Common myeloid progenitor, CD34-positive (primary cell): ENCODE data around the gene GRIK1.

Source experiments
- CTCF ChIA-PET: fragments of 350-600 bp; sonication (Branson Sonifier 250); formaldehyde crosslinking; loops from one replicate; lab custom pipeline; 2021; ENCODE audit warnings: antibody characterized with exemption; lab: Charles Lee
- POLR2A ChIA-PET: fragments of 350-600 bp; sonication (Branson Sonifier 250); formaldehyde crosslinking; loops from one replicate; lab custom pipeline; 2021; ENCODE audit warnings: antibody characterized with exemption; lab: Charles Lee
- DNase-seq, 3 donors: peaks; one replicate each; pipeline versions ENCODE4 v3.0.0 to v3.0.0-alpha.2; 2013
- H3K27ac ChIP-seq, 2 experiments: 1 replicate in 1 of 2; 2 replicates in 1 of 2; pipeline ENCODE4 v1.7.0; 2013; ENCODE audit warnings: inconsistent platforms in 2 of 2, low read length in 2 of 2, mild to moderate bottlenecking in 2 of 2, low read depth in 1 of 2, moderate library complexity in 1 of 2; ENCODE audit not compliant: severe bottlenecking in 2 of 2, insufficient read depth in 1 of 2, poor library complexity in 1 of 2
- H3K27me3 ChIP-seq, 5 experiments: replicated peaks in 2 of 5; 1 replicate in 3 of 5; 2 replicates in 2 of 5; pipeline versions ENCODE4 v1.6.1 to v1.7.0; 2013; ENCODE audit warnings: low read length in 4 of 5, mild to moderate bottlenecking in 2 of 5, moderate library complexity in 2 of 5, inconsistent platforms in 1 of 5; ENCODE audit not compliant: insufficient read depth in 5 of 5, control insufficient read depth in 4 of 5
- H3K36me3 ChIP-seq, 4 experiments: 1 replicate in 2 of 4; 2 replicates in 2 of 4; pipeline versions ENCODE4 v1.6.1 to v1.7.0; 2013; ENCODE audit warnings: low read length in 3 of 4, control low read depth in 1 of 4, mild to moderate bottlenecking in 1 of 4; ENCODE audit not compliant: control insufficient read depth in 4 of 4, insufficient read depth in 4 of 4
- H3K4me1 ChIP-seq, 4 experiments: 1 replicate in 3 of 4; 2 replicates in 1 of 4; pipeline versions ENCODE4 v1.6.1 to v1.7.1; 2013; ENCODE audit warnings: low read length in 3 of 4, mild to moderate bottlenecking in 3 of 4, control low read depth in 1 of 4, inconsistent platforms in 1 of 4, moderate library complexity in 1 of 4; ENCODE audit not compliant: control insufficient read depth in 4 of 4, insufficient read depth in 4 of 4; ENCODE audit errors: control extremely low read depth in 1 of 4
- H3K4me3 ChIP-seq, 7 experiments: 1 replicate in 4 of 7; 2 replicates in 3 of 7; pipeline versions ENCODE4 v1.5.1 to v1.7.0; 2013; ENCODE audit warnings: mild to moderate bottlenecking in 7 of 7, low read length in 6 of 7, moderate library complexity in 6 of 7, inconsistent platforms in 2 of 7, low read depth in 2 of 7, control low read depth in 1 of 7; ENCODE audit not compliant: insufficient read depth in 4 of 7, control insufficient read depth in 1 of 7; ENCODE audit errors: extremely low read depth in 1 of 7
- H3K9me3 ChIP-seq, 5 experiments: 1 replicate in 4 of 5; 2 replicates in 1 of 5; pipeline versions ENCODE4 v1.6.1 to v1.7.1; 2013; ENCODE audit warnings: low read length in 4 of 5, mild to moderate bottlenecking in 2 of 5, inconsistent platforms in 1 of 5, low read depth in 1 of 5, moderate library complexity in 1 of 5; ENCODE audit not compliant: control insufficient read depth in 4 of 5, insufficient read depth in 2 of 5; ENCODE audit errors: control extremely low read depth in 1 of 5
- WGBS: methylation state at CpG from one replicate; pipeline ENCODE4 v1.1.5; 2013; ENCODE audit not compliant: insufficient coverage; 5-methylcytosine and 5-hydroxymethylcytosine counted together

Gene GRIK1

DNA sequence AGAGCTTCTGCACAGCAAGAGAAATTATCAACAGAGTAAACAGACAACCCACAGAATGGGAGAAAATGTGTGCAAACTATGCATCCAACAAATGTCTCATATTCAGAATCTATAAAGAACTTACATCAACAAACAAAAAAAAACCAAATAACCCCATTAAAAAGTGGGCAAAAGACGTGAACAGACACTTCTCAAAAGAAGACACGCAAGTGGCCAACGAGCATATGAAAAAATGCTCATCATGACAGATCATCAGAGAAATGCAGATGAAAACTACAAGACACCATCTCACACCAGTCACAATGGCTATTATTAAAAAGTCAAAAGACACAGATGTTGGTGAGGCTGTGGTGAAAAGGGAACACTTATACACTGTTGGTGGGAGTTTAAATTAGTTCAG, 257.0 kb downstream of the GRIK1 start:
- DNase-seq: no peak
- Histone ChIP-seq H3K27ac (no peak overlapping the region), H3K4me3 (no peak overlapping the region), H3K36me3 (no peaks in the 10 kb centered on the region), H3K4me1 (no peaks in the 10 kb centered on the region), H3K27me3 (no peaks in the 10 kb centered on the region), H3K9me3 (no peaks in the 10 kb centered on the region)
- ChIA-PET CTCF (no interaction called here), POLR2A (no interaction called here)
- 100% methylated on average over 3 of the region's 3 CpGs for WGBS

DNA sequence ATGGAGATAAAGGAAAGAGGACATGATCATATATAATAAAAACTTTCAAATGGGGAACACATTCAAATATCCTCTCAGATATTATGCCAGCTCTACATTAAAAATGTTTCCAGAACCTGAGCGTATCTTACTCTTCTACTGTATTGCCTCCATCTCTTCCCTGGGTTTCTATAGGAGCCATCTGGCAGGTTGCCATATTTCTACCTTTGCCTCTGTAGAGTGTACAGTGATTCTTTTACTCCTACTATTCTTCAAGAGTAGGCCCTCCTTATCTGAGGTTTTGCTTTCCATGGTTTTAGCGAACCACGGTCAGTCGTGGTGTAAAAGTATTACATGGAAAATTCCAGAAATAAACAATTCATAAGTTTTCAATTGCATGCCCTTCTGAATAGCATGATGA, 259.5 kb downstream of the GRIK1 start:
- Histone ChIP-seq H3K9me3 (no peaks in the 10 kb centered on the region), H3K27ac (no peak overlapping the region), H3K36me3 (no peaks in the 10 kb centered on the region), H3K27me3 (no peaks in the 10 kb centered on the region), H3K4me3 (no peak overlapping the region), H3K4me1 (no peaks in the 10 kb centered on the region)
- no peak for DNase-seq
- POLR2A ChIA-PET: interaction anchor here (0.5 kb wide), 1 partner anchor 239 kb away, joined by 3 read pairs; no protein-coding TSS in a partner anchor
- CTCF ChIA-PET: no interaction called here
- 100% methylated on average over 1 of the region's 4 CpGs for WGBS

DNA sequence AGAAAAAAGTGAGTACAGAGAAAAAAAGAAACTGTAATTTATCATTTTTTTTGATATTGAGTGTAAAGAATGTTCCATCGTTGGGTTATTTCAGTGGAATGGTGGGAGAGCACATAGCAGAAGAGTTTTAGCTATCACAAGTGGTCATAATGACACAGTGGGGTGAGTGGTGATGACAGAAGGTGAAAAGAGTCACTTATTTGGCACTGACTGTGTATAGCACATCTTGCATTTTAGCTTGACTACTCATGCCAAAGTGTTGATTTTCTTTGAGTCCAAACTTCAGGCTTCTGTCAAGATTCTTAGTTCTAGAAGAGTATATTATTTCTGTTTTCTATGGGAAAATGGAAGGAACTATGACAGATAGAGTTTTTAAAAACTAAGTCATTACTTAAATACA, 261.2 kb downstream of the GRIK1 start:
- H3K27me3 ChIP-seq: no peaks in the 10 kb centered on the region
- H3K9me3 ChIP-seq: no peaks in the 10 kb centered on the region
- ChIA-PET POLR2A (no interaction called here), CTCF (no interaction called here)
- WGBS: 92% methylated on average over 1 of the region's 1 CpG
- no peak overlapping the region for H3K27ac ChIP-seq
- H3K4me1 ChIP-seq: no peaks in the 10 kb centered on the region
- DNase-seq: no peak
- no peaks in the 10 kb centered on the region for H3K36me3 ChIP-seq
- no peak overlapping the region for H3K4me3 ChIP-seq

DNA sequence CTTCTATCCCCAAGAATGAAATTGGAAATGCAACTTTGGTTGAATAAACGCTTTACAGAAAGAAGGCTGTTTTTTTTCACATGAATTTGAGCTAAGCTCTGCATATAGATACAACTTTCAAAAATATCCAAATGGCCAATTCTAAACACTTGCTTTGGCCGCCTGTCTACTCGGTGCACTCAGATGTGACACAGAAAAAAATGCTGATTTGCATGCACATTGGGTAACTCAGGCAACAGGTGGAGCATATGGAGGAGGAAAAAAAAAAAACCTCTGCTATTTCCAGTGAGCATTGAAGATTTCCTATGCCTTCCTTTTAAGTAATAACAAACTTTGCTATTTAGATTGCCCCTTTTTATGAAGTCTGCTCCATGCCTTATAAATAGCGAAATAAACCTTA, 262.5 kb downstream of the GRIK1 start:
- Histone ChIP-seq H3K27ac (no peak overlapping the region), H3K4me3 (no peak overlapping the region), H3K36me3 (no peaks in the 10 kb centered on the region), H3K4me1 (no peaks in the 10 kb centered on the region), H3K9me3 (no peaks in the 10 kb centered on the region), H3K27me3 (no peaks in the 10 kb centered on the region)
- CTCF ChIA-PET: no interaction called here
- POLR2A ChIA-PET: interaction anchor here (0.6 kb wide), 1 partner anchor 374 kb away, joined by 3 read pairs; no protein-coding TSS in a partner anchor
- DNase-seq: no peak
- 100% methylated on average over 2 of the region's 4 CpGs for WGBS

DNA sequence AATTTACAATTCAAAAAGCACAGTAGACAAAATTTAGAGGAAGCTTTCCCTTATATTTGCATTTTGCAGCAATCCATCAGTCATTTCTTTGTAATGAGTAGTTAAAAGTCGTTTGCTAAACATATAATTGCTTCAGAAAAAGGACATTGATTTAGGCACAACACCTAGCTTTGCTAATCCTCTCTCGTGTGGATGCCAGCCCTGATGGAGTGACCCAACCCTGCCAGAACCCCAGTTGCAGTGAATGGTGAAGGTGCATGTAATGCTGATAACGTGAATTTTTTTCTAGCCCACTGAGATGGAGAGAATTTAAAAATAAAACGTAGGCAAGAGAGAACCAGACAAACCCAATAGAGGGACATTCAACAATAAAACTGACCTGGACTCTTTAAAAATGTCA, 263.4 kb downstream of the GRIK1 start:
- Histone ChIP-seq H3K27ac (no peak overlapping the region), H3K36me3 (no peaks in the 10 kb centered on the region), H3K4me3 (no peak overlapping the region), H3K4me1 (no peaks in the 10 kb centered on the region), H3K27me3 (no peaks in the 10 kb centered on the region), H3K9me3 (no peaks in the 10 kb centered on the region)
- ChIA-PET POLR2A (no interaction called here), CTCF (no interaction called here)
- no peak for DNase-seq
- WGBS: 100% methylated on average over 1 of the region's 4 CpGs

DNA sequence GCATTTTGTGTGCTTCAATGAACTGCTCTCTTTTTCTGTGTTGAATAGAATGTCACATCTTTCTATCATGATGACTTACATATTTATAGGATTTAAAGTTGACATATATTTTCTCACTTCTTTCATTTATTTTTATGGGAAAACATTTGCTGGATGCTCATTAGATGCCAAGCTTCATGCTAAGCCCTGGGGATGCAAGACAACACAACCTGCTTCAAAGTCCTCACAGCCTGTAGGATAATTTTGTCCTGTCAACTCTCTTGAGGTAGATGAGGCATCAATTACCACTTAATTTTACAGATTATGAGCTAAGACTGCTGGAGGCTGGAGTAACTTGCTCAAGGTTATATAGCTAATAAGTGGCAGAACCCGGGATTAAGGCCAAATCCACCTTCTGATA, 264.3 kb downstream of the GRIK1 start:
- DNase-seq: no peak
- Histone ChIP-seq H3K27me3 (no peaks in the 10 kb centered on the region), H3K36me3 (no peaks in the 10 kb centered on the region), H3K27ac (no peak overlapping the region), H3K4me1 (no peaks in the 10 kb centered on the region), H3K4me3 (no peak overlapping the region), H3K9me3 (no peaks in the 10 kb centered on the region)
- POLR2A ChIA-PET: no interaction called here
- no CpG with 5 or more reads among the region's 1 CpG for WGBS
- CTCF ChIA-PET: interaction anchor here (0.6 kb wide), 1 partner anchor 269 kb away, joined by 3 read pairs; no protein-coding TSS in a partner anchor

DNA sequence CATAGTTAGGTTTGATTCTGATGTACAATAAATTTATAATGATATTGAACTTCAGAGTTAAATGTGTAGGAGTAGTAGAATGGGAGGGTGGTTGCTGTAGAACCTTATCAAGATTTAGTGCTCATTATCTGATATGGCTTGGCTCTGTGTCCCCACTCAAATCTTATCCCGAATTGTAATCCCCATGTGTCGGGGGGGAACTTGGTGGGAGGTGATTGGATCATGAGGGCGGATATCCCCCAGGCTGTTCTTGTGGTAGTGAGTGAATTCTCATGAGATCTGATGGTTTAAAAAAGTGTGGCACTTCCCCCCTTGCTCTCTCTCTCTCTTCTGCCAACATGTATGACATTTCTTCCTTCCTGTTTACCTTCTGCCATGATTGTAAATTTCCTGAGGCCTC, 265.5 kb downstream of the GRIK1 start:
- no peak for DNase-seq
- no peak overlapping the region for H3K27ac ChIP-seq
- no peaks in the 10 kb centered on the region for H3K36me3 ChIP-seq
- CTCF ChIA-PET: no interaction called here
- H3K4me3 ChIP-seq: no peak overlapping the region
- H3K4me1 ChIP-seq: no peaks in the 10 kb centered on the region
- H3K27me3 ChIP-seq: no peaks in the 10 kb centered on the region
- no peaks in the 10 kb centered on the region for H3K9me3 ChIP-seq
- WGBS: no CpG with 5 or more reads among the region's 3 CpGs
- POLR2A ChIA-PET: no interaction called here
